GM21515 (cell line): ENCODE results near the gene LDLRAD3.
A peak's percentile ranks its signal among the peaks of the same experiment; 100 is the strongest.

Source experiments
- ATAC-seq: cut with Tn5 transposase; IDR thresholded peaks from one replicate; pipeline ENCODE4 v1.9.1; 2021; ENCODE audit not compliant: unreplicated experiment

The LDLRAD3 gene

GRCh38 chr11:36261094-36261493, 317.2 kb downstream of the LDLRAD3 start:
- ATAC-seq = no peak

DNA sequence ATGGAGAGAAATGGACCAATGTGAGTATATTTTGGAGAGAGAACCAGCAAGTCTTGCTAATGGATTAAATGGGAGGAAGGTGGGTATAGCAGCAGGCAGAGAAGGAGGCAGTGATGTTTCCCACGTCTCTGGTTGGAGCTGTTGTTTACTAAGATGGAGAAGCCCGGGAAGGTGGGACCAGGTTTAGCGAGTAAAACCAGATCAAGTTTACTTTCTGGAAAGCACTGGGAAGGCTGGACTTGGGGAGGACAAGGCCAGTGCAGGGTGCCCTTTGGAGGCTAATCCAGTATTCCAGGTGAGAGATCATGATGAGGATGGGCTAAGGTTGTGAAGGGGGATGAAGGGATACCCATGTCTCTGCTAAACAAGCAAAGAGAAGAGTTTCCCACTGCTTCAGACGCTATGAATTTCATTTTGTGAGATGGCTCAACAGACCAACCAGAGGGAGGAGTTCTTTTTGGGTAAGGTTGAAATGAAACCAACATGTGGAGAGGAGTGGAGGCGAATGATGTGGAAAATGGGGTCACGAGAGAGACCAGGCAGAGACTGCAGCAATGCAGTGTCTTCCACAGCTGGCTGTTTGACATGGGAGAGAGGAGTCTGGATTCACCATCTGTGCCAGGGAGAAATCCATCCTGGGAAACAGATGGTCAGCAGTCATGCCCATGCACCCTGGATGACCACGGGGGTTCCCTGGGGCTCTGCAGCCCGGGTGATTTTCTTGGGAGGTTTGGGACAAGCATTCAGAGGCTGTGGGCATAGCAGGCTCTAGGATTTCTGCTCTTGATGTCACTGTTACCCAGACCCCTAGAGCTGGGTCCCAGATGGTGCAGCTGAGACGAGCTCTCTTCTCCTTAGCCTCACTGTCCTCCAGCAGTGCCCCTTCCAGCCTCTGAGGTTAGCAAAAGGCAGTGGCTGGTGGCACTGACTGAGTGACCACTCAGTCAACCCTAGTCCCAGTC, 320.4 kb downstream of the LDLRAD3 start:
- no peak for ATAC-seq

GRCh38 chr11:36264973-36265344, 321.1 kb downstream of the LDLRAD3 start:
- ATAC-seq = no peak

GRCh38 chr11:36265793-36266628, 322.1 kb downstream of the LDLRAD3 start:
- peak; percentile 72 for ATAC-seq

GRCh38 chr11:36266767-36267166, 322.9 kb downstream of the LDLRAD3 start:
- no peak for ATAC-seq

GRCh38 chr11:36268337-36268985, 324.6 kb downstream of the LDLRAD3 start:
- no peak for ATAC-seq

DNA sequence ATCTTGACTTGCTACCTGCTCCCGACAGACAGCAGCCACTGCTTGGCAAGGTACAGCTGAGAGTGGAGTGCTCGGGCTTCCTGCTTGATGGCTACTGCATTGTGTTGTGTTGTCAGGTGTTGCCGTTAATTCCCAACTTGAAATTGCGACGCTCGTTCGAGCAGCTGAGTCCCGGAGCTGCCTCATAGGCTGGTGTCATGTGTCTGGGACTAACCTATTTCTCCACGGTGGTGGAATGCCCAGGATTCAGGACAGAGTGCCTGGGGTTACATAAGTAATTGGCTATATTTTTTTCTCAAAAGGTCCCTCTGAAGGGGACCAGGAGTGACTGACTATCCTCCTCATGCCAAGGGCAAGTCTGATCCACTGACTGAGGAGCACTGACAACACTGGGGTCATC, 326.8 kb downstream of the LDLRAD3 start:
- ATAC-seq = no peak

DNA sequence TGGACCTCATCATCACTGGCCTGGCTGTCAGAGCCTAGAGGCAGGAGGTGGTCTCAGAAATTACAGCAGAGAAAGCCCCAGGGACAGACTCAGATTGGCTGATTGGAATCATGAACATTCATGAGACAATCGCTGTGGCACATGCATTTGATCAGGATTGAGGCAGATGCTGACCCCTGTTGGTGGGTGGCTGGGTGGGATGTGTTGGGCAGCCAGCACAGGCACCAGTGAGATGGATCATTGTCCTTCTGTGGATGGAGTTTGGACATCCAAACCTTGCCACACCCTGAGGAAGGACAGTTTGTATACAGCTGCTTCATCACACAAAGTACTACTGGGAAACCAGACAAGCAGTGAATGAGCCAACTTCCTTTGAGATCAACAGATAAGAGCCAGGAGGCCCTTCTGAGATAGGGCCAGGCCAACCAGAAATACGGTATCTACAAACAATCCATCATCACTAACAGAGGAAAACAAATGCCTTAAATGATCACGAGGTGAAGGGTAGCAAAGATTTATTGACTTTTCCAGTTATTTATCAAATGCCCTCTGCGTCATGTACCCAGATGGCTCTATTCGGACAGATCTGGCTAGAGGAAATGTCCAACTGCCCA, 328.0 kb downstream of the LDLRAD3 start:
- no peak for ATAC-seq

DNA sequence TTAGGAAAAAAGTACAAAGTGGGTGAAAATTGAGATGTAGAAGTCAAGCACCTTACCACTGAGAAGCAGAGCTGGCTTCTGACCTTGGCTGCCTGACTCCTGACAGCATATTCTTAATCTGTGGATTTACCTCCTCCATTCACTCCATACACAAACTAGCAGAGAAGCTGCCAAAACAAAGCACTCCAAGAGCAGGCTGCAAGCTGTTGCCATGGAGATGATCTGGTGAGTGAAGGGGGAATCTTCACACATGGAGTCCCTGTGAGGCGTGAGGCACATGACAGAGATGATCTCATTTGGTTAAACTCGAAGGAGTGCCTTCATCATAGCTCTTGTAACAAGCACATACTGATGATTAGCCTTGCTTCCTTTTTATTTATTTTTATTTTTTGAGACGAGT, 329.2 kb downstream of the LDLRAD3 start:
- ATAC-seq = no peak

- no peak for ATAC-seq
Measured at GRCh38 chr11:36274414-36274813, 330.6 kb downstream of the LDLRAD3 start.

GRCh38 chr11:36278531-36279282, 334.8 kb downstream of the LDLRAD3 start:
- ATAC-seq = no peak

DNA sequence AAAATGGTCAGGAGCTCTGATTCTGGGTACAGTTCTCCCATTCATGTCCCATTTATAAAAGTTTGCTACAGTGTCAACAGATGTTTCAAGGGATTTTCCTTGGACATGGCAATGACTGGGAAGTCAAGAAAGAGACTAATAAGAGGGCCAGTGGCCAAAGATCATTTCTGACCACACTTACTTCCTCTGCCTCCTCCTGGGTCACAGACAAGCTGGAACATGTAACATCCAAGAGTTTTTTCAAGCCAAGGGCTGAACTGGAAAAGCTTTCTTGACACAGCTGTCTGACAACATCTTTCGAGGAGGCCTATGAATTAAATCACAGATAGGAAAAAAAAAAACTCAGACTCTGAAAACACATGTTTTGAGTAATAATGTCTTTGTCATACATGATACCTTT, 336.7 kb downstream of the LDLRAD3 start:
- no peak for ATAC-seq
